ENCODE data around the gene FAM117A.

DNA sequence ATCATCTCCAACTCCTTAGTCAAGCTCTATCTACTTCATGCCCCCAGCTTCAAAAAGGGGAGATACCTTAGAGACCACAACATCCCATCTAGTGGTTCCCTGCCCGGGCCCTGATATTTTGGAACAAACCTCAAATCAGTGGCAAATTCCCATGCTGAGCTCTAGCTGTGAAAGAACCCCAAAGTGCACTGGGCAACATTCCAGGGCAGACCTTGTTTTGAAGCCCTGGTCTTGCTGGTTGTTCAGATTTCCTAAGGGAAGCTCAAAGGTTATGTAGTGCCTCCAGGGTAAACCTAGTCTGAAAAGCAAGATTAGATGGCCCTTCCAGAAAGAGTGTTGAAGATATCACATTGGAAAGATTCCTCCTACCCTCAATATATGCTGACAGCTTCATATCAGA is 16.3 kb downstream of the FAM117A start:
- TF ChIP-seq CTCF (IDR thresholded peaks at IDR 0.05) (no peak), POLR2AphosphoS5 (IDR thresholded peaks at IDR 0.05) (no peak), POLR2A (IDR thresholded peaks at IDR 0.05) (no peak)

Measured in upper lobe of left lung (tissue), 4 donors.